T-helper 22 cell (primary cell): Measurements from ENCODE around the gene ATP5MK.
A peak's percentile ranks its signal among the peaks of the same experiment; 100 is the strongest.
"Not testable (repeated sequence)": the region's sequence is repeated elsewhere in the genome, so short reads cannot be mapped to it uniquely, and the experiment has no call there.

ENCODE experiments used
- DNase-seq: peaks from one replicate; pipeline ENCODE4 v3.0.0-alpha.2; 2020; ENCODE audit warnings: low read depth

The ATP5MK gene, protein sequence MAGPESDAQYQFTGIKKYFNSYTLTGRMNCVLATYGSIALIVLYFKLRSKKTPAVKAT

DNA sequence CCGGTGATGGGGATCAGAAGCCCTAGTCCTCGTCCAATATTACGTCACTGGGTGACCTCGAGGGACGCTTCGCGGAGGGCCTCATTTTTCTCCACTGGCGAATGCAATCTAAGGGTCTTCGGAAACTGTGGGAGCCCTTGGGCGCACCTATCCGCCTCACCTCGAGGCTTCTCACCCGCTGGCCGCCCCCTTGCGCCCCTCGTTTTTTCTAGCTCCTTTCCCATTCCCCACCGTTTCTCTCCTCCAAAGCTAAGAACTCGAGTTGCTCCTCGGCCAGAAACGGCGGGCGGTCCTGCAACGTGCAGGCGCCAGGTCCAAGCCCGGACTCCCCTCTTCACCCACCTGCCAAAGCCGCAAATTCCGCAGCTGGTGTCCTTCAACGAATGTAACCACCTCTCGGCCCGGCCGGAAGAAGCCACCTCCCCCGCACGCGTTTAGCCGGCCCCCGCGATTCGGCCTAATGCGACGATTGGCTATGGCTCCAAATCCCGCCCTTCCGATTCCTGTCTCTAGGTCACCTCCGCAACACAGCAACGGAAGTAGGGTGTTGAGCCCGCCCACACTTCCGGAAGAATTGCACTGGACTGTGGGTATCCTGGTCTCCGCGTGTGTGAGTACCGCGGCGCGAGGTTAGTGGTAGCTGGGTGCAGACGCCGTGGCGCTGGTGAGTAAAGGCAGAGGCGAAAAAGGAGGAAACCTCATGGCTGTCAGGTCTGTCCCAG, at the start of gene ATP5MK, which contains the start of gene PDCD11:
TSS of gene ATP5MK (minus strand) at position 409 of the 722 bp plus-strand sequence. CDS start 4,018 bp downstream, outside the sequence.
TSS of gene PDCD11 (plus strand) at position 560 of the 722 bp plus-strand sequence. CDS start 1,801 bp downstream, outside the sequence.
- peak; percentile 92 for DNase-seq

GRCh38 chr10:103445366-103445765, 49.1 kb upstream of the ATP5MK start:
- no peak for DNase-seq

DNA sequence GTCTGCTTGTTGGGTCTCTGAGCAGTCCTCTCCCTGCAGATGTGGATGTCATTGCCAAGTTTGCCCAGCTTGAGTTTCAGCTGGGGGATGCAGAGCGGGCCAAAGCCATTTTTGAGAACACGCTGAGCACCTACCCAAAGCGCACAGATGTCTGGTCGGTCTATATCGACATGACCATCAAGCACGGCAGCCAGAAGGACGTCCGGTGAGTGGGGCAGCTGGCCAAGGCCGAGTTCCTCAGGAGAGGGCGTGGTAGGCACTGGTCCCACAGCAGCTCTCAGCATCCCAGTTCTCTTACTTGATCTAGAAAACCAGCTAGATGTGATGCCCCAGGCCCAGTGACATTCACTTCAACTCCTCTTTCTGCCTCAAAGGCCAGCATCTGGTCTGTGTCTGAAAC, 48.2 kb upstream of the ATP5MK start:
- DNase-seq = no peak

- DNase-seq = no peak
These were observed 47.4 kb upstream of the ATP5MK start for GRCh38 chr10:103443475-103444185.

DNA sequence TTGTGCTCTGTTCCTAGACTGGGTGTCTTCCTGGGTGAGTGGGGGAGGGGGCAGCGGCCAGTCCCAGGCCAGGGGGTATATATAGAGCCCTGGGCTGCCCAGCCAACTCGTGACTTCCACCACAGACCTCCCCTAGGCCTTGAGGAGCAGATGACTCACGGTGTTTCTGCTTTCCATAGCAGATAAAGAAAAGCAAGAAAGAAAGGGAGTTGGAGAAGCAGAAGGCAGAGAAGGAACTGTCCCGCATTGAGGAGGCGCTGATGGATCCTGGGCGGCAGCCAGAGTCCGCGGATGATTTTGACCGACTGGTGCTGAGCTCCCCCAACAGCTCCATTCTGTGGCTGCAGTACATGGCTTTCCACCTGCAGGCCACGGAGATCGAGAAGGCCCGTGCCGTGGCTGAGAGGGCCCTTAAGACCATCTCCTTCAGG, 45.8 kb upstream of the ATP5MK start:
- DNase-seq = no peak

DNA sequence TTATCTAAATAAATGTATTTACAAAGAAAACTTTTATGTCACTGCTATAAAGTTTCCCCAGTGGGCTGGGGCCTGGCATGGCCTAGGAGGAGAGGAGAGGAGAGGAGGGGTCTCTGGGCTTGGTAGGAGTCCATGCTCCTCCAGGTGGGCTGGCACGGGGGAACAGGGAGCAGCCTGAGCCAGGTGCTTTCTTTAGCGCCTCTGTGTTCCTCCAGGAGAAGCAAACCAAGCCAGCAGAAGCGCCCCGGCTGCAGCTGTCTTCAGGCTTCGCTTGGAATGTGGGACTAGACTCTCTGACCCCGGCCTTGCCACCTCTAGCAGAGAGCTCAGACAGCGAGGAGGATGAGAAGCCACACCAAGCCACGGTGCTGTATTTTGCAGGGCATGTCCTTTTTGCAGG, 45.3 kb upstream of the ATP5MK start:
- DNase-seq = no peak

DNA sequence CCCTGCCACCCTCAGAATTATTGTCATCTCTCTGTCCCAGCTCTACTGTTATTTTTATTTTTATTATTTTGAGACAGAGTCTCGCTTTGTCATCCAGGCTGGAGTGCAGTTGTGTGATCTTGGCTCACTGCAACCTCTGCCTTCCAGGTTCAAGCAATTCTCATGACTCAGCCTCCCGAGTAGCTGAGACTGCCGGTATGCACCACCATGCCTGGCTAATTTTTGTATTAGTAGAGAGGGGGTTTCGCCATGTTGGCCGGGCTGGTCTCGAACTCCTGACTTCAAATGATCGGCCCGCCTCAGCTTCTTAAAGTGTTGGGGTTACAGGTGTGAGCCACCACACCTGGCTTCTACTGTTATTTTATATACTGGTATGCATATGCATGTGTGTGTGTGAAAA, 44.9 kb upstream of the ATP5MK start:
- DNase-seq = no peak

DNA sequence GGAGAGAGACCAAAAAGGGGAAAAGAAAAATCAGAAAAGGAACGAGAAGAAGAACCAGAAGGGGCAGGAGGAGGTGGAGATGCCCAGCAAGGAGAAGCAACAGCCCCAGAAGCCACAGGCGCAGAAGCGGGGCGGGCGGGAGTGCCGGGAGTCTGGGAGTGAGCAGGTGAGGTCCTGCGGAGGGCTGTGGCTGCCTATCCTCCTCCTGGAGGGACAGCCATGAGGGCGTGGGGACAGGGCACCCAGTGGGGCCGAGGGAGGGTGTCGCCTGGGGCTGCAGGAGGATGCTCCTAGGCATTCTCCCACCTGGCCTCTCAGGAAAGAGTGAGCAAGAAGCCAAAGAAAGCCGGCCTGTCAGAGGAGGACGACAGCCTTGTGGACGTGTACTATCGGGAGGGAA, 44.1 kb upstream of the ATP5MK start:
- DNase-seq = no peak

GRCh38 chr10:103439776-103440175, 43.5 kb upstream of the ATP5MK start:
- no peak for DNase-seq

- no peak for DNase-seq
These were observed 37.6 kb upstream of the ATP5MK start for GRCh38 chr10:103433858-103434257.

DNA sequence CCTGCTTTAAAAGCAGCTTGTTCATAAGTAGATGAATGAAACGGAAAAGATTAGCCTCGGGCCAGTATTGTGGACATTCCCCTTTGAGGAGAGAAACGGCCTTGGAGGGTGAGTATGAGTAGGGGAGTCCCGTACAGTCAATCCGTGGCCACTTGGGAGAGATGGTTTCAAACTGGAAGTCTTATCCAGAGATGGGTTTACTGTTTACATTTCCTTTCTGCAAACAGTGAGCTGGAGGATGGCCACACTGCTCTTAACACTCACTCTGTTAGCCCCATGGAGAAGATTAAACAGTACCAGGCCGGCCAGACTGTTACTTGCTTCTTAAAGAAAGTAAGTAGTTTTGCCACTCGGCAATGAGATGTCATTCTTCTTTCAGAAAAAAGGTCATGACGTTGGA, 35.6 kb upstream of the ATP5MK start:
- DNase-seq = no peak

- DNase-seq = no peak
These were observed 33.4 kb upstream of the ATP5MK start for GRCh38 chr10:103429647-103430046.

DNA sequence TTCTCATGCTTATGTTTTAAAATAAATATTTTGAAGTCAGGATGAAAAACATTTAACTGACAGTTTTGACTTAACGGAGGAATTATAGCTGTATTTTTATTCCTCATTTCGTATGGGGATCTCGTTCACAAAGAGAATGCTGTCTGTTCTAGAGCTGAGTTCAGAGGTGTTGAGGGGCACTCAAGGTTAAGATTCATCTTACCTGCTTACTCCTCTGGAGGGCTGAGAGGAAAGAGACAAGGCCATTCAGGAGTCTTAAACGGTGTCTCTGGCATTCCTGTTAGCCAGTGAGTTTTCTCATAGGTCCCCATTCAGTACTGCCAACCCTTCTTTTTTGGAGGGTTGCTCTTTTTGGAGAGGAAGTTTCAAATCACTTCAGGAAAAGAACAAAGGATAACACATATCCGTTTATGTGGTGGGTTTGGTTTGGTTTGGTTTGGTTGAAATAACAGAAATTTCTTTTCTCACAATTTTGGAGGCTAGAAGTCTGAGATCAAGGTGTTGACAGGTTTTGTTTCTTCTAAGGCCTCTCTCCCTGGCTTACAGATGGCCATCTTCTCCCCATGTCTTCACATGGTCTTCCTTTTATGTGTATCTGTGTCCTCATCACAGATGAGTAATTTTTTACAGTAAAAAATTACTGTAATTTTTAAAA, 32.8 kb upstream of the ATP5MK start:
- no peak for DNase-seq

- no peak for DNase-seq
These were observed 31.6 kb upstream of the ATP5MK start for GRCh38 chr10:103427866-103428265.

DNA sequence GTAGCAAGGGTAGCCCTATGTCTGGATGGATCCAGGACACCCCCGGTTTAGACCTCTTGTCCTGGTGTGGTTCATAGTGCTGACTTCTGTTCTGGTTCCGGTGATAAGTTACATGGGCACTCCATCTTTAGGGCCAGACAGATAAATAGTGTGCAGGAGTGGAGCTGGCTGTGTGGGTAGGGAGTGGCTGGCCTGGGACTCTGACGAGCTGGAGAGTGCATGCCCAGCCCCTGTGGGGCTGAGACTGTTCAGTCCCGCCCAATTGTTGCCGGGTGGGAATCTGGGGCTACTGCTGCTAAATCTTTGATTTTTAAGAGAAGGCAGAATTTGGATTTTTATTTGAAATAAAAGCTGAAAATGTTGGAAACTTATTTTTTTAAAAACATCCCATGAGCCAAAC, 27.5 kb upstream of the ATP5MK start:
- DNase-seq = no peak

GRCh38 chr10:103419101-103419500, 22.8 kb upstream of the ATP5MK start:
- no peak for DNase-seq

DNA sequence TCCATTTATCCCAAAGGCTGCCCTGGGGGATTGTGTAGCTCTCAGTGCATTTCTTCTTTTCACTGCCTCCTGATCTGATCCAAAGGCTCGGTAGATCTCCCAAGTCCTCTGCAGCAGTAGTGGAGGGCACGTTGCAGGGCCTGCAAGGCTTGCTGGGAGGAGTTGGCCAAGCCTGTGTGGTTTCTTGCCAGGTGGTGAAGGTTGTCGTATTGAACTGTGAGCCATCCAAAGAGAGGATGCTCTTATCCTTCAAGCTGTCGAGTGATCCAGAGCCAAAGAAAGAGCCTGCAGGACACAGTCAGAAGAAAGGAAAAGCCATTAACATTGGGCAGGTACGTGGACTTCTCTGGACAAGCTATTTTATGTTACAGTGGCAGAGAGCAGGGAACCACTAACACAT, 21.3 kb upstream of the ATP5MK start:
- DNase-seq = no peak

DNA sequence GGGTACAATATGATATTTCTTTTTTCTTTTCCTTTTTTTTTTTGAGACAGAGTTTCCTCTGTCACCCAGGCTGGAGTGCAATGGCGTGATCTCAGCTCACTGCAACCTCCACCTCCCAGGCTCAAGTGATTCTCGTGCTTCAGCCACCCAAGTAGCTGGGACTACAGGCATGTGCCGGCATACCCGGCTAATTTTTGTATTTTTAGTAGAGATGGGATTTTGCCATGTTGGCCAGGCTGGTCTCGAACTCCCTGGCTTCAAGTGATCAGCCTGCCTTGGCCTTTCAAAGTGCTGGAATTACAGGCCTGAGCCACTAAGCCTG, 20.8 kb upstream of the ATP5MK start:
- not testable (repeated sequence) for DNase-seq

DNA sequence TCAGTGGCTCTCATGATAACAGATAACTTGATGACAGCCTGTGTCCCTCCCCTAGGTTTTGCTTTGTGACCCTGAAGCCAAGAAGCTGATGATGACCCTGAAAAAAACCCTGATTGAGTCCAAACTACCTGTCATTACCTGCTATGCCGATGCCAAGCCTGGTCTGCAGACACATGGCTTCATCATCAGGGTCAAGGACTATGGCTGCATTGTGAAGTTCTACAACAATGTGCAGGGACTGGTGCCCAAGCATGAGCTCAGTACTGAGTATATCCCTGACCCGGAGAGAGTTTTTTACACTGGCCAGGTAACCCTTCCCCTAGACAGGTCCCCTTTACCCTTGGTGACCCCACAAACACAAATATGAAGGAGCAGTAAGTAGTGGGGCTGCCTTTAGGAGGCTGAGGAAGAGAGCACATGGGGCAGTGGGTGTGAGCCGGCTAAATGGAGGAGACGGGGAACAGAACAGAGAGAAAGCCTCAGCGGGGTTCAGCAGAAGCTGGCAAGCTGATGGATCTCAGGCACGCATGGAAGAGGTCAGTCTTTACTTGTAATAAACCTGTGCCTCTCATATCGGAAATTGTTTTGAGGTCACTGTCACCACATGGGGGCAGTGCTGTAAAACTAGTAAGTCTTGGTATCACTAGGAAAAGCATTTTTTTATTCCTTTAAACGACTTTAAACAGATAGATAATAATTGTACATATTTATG, 20.3 kb upstream of the ATP5MK start:
- DNase-seq = peak; percentile 33

DNA sequence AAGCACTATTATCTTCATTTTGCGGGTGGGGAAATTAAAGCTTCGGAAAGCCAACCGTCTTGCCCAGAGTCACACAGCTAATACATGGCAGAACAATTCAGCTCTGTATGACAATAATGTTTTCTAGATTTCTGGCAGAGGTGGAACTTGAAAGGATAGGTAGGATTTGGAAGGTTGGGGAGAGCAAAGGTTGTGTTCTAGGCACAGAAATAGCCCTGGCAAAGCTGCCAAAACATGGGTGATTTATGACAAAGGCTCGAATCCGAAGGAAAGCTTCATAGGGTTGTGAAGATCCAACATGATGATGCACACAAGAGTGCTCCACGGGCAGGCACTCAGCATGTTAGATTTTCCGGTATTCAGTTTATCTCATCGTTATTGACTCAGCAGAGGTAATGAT, 19.3 kb upstream of the ATP5MK start:
- no peak for DNase-seq

GRCh38 chr10:103413564-103413963, 17.3 kb upstream of the ATP5MK start:
- no peak for DNase-seq

DNA sequence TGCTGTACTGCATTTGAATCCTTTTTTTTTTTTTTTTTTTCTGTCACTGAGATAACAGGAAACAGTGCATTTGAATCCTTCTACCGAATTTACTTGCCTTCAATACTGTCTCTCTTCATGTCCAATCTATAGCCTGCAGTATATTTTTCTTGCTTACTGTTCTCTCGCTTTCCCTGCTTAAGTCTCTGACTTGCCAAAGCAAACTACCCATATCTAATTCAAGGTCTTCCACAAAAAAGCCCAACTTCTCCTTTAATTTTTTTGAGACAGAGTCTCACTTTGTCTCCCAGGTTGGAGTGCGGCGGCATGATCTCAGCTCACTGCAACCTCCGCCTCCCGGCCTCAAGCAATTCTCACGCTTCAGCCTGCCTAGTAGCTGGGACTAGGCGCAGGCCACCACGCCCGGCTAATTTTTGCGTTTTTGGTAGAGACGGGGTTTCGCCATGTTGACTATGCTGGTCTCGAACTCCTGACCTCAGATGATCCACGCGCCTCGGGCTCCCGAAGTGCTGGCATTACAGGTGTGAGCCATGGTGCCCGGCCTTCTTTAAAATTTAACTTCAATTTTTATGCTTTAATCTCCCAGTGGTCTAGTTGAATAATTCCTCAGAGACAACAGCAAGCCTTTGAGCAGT, 1.0 kb upstream of the ATP5MK start:
- DNase-seq = no peak
